Measurements from ENCODE around the gene SHANK1.

The SHANK1 gene

GRCh38 chr19:50735869-50736268 lies 16.3 kb upstream of the SHANK1 start:
- DNase-seq (ENCODE audit: low read depth, low spot score), result no peak
- no peak overlapping the region for H3K27ac ChIP-seq

DNA sequence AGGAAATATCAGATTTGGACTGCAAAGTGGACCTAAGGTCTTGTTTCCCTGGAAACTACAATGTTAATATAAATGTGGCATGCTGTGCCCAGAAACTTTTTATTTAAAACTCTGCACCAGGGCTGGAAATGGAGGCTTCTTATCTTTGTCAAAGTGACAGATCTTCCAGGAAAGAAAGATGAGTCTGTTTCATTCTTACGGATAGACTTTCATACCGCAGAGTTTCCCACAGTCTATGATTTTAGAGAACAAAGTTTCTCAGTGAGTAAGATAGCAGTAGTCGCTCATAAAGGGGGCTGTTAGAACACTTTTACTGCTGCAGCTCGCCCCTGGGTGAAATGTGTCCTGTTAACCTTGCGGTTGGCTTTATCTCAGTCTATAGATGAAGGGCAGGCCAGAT lies 10.3 kb upstream of the SHANK1 start:
- H3K27ac ChIP-seq, result no peak overlapping the region
- DNase-seq (ENCODE audit: low read depth, low spot score), result no peak

DNA sequence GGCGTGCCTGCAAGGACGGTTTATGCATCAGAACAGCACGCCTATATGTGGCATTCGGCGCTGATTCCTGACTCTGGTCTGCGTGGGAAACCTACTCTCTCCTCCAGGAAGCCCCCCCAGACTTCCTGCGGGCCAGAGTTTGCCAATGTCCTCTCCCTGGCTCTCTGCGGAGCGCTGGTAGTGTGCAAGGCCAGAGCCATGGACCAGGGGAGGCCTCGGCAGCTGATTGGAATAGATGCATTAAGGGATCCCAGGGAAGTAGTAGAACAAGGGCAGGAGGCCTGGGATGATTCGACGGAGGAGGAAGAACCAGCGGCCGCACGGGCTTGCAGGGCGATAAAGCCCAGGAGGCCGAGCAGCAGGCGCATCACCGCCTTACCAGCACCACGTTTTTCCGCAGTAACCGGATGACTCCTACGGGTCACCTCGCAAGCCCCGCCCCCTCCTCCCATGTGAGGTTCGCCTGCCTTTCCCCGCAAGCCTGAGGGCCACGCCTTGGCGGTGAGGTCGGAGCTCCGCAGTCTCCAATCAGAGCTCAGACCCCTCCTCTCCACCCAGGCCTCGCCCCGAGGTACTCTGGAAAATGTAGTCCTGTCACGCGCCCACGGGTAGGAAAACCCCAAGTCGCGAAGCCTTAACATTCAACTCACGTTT lies 8.6 kb upstream of the SHANK1 start:
- H3K27ac ChIP-seq, result no peak overlapping the region
- DNase-seq (ENCODE audit: low read depth, low spot score), result no peak

DNA sequence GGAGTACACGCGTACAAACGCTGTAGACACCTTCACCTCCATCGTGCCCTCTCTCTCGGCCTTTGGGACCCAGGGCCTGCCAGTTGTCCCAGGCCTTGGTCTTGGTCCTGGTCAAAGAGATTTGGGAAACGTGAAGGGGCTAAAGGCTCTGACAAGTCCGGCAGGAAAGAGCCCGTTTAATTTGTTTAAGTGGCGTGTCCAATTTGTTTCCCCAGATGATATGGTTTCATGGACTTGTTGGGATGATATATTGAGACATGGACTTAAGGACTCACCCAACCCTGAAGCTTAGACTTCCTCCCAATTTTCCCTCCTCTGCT lies 6.3 kb upstream of the SHANK1 start:
- H3K27ac ChIP-seq, result no peak overlapping the region
- no peak for DNase-seq (ENCODE audit: low read depth, low spot score)

DNA sequence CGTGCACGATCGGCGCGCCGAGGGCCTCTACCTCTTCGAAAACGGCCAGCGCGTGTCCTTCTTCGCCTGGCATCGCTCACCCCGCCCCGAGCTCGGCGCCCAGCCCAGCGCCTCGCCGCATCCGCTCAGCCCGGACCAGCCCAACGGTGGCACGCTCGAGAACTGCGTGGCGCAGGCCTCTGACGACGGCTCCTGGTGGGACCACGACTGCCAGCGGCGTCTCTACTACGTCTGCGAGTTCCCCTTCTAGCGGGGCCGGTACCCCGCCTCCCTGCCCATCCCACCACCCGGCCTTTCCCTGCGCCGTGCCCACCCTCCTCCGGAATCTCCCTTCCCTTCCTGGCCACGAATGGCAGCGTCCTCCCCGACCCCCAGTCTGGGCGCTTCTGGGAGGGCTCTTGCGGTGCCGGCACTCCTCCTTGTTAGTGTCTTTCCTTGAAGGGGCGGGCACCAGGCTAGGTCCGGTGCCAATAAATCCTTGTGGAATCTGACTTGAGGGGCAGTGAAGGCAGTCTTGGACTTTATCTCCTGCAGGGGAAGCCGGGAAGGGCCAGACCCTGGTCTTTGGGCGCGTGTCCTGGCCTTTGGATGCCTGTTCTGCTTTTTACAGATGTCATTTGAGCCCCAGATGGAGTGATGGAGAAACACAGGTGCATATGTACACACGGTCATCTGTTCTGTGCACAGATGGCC lies 5.8 kb upstream of the SHANK1 start:
- H3K27ac ChIP-seq, result peak overlapping the region; percentile 41
- DNase-seq (ENCODE audit: low read depth, low spot score), result no peak

DNA sequence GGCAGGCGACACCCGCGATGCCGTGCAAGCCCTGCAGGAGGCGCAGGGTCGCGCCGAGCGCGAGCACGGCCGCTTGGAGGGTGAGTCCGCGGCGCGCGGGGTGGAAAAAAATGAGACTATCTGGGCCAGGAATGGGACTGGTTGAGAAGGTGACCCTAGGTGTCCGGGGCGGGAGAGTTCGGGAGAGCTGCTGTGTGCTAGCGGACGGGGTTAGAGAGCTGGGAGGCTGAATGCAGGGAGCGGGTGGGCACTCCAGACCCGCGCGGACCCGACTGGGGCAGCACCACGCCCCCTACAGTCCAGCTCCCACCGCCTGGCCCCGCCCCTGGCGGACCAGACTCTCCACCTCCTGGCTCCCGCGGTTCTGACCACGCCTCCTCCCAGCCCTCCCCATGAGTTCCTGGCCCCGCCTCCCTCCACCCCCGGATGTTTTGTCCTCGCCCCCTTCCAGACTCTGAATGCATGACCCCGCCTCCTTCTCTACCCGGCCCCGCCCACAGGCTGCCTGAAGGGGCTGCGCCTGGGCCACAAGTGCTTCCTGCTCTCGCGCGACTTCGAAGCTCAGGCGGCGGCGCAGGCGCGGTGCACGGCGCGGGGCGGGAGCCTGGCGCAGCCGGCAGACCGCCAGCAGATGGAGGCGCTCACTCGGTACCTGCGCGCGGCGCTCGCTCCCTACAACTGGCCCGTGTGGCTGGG lies 5.1 kb upstream of the SHANK1 start:
- peak; percentile 95 for DNase-seq (ENCODE audit: low read depth, low spot score)

GRCh38 chr19:50723735-50724521 lies 4.3 kb upstream of the SHANK1 start:
- H3K27ac ChIP-seq, result no peak overlapping the region
- no peak for DNase-seq (ENCODE audit: low read depth, low spot score)

More for the DNA sequence above, 5.1 kb upstream of the SHANK1 start:
- H3K27ac ChIP-seq, result peak overlapping the region; percentile 41

DNA sequence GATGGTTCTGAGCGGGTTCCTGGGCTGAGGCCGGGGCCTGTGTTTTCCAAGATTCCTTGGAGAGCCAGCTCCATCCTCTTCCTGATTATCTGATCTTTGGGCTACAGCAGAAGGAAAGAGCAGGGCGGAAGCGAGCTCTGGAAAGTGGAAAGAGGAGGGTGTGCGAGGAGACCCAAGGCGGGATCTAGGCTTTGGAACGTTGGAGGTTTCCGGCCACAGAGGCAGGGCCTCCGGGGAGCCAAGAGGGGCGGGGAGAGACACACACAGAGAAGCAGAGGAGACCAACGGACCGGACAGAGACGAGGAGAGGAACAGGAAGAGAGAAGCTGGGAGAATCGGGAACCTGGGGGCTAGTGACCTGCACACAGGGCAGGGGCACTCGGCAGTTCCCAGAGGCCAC lies 3.5 kb upstream of the SHANK1 start, which contains the start of gene CLEC11A:
TSS of gene CLEC11A (plus strand) at position 296 of the 400 bp plus-strand sequence. CDS start 162 bp downstream, outside the sequence.
- no peak within 1 kb of the TSS for H3K27ac ChIP-seq
- DNase-seq (ENCODE audit: low read depth, low spot score), result no peak

GRCh38 chr19:50722201-50723013 lies 2.8 kb upstream of the SHANK1 start:
- no peak overlapping the region for H3K27ac ChIP-seq
- DNase-seq (ENCODE audit: low read depth, low spot score), result no peak

GRCh38 chr19:50721441-50722137 lies 2.0 kb upstream of the SHANK1 start:
- no peak for DNase-seq (ENCODE audit: low read depth, low spot score)
- H3K27ac ChIP-seq, result no peak overlapping the region

DNA sequence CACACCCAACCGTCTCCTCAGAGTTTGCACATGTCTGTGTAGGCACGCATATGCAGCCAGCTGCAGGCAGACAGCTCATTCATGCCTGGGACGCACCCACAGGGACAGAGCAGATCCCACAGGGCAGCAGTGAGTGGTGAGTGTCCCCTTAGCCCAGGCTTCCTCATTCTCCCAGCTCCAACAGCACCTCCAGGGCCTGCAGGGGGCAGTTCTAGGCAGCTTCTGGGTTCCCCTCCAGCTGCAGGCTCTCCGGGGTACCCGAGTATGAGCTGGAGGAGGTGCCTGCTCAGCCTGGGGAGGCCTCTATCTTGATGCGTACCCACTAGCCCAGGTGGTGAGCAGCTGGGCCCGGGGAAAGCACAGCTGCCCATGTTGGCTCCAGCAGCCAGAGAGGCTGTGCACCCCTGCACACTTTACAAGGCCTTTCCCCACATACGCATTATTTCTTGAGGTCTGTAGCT lies 1.3 kb upstream of the SHANK1 start:
- no peak overlapping the region for H3K27ac ChIP-seq
- DNase-seq (ENCODE audit: low read depth, low spot score), result peak; percentile 48

DNA sequence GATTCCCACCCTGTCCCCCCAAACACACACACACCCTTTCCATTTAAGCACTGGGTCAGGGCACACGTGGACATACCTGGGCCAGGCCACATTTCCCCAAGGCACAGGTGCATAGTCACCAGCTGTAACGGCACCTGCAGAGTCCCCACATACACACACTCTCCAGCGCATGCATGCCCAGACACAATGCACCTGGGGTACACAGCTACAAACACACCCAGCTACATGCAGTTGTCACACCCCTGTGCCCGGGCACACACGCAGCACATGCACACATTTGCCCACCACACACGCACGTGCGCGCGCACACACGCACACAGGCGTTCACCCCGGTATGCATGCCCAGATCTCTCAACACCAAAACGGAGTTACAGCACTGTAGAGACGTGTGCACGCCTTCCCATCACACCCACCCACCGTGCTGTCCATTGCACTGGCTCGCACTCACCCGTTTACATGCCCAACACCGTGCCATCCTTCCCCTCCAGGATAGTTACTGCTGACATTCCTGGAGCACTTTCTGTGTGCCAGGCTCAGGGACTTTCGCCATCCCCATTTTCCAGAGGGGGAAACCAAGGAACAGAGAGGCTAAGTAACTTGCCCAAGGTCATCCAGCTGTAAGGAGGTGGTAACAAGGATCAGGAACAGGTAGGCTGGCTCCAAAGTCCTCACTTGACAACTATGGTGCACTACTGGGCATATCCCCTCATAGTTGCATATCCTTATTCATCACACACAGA lies 749 bp upstream of the SHANK1 start:
- no peak overlapping the region for H3K27ac ChIP-seq
- DNase-seq (ENCODE audit: low read depth, low spot score), result no peak

- DNase-seq (ENCODE audit: low read depth, low spot score), result no peak
- no peak overlapping the region for H3K27ac ChIP-seq
Measured at GRCh38 chr19:50719119-50719435, 525 bp downstream of the SHANK1 start.

DNA sequence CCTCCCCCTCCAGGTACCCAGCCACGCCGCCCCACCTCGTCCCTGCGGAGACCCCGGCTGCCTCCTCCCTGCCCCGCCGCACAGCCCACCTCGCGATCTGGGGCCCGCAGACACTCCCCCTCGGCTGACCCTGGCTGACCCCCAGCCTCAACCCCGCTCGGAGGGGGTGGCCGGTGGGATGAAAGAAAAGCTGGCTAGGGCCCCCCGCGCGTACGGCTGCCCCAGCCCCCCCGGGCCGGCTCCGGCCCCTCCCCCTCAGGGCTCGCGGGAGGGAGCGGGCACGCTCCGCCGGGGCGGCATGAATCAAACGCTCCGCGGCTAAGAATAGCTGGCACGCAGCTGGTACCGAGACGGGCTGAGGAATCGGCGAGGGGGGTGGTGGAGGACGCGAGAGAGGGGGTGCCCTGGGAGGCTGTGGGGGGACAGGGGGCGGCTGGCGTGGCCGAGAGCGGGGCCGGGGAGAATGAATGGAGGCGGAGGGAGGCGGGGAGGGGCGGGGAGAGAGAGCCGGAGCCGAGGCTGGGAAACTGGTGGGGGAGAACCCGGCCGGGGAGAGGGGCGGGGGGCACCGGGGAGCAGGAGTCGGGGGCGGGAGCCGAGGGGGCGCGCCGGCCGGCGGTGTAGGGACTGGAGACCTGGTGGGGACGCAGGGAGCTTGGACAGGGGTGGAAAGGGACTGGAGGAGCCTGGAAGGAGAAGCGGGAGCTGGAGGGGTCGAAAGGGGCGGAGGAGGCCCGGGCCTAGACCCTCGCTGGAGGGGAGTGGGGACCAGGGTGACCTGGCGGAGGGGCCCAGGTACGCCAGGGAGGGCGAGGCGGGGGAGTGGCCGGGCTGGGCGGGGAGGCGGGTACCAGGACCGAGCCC lies 1.1 kb downstream of the SHANK1 start:
- DNase-seq (ENCODE audit: low read depth, low spot score), result no peak
- no peak overlapping the region for H3K27ac ChIP-seq

DNA sequence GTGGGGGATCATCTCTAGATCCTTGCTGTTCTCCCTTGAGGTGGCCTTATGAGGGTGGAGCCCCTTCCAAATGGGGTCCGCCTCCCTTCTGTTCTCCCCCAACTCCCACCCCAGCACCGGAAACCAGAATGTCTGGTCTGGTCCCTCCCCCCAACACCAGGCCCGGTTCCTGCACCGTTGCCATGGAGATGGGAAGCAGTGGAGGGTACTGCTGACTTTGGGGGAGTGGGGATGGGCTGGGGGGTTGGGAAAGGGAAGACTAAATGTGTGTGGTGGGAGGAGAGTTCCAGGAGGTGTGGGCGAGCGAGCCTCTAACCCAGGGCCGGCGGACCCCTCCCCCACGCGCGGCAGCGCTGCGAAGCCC lies 1.7 kb downstream of the SHANK1 start:
- no peak overlapping the region for H3K27ac ChIP-seq
- DNase-seq (ENCODE audit: low read depth, low spot score), result no peak

DNA sequence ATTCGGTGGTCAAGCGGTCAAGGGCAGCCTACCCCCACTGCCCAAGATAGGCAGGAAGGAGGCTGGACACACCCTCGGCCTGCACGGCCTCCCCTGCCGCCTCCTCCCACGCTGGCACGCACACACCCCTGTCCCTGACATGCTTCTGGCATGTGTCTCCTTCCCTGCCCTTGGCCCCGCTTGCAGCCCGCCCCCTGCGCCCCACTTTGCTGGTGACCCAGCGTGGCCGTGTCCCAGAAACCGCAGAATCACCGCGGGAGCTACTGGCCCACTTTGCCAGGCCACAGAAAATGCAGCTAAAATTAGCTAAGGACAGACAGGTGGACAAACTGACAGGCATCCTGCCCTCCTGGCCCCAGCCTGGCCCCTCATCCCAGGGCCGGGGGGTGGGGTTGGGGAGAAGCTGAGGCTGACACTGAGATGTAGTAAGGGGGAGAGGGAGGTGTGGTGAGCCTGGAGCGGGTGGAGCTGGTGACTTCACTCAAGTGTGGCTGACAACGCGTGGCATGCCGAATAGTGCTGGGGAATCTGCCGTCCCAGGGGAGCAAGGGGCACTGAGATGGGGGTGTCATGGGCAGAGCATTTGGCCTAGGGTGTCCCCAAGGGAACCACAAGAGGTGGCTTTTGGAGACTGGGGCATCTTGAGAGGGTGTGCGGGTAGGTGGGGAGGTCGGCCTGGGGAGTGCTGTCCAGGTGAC lies 2.4 kb downstream of the SHANK1 start:
- no peak for DNase-seq (ENCODE audit: low read depth, low spot score)
- no peak overlapping the region for H3K27ac ChIP-seq
